ENCODE measurements around the gene LBX2.
"Not testable (repeated sequence)": the region's sequence is repeated elsewhere in the genome, so short reads cannot be mapped to it uniquely, and the experiment has no call there.

The LBX2 gene

DNA sequence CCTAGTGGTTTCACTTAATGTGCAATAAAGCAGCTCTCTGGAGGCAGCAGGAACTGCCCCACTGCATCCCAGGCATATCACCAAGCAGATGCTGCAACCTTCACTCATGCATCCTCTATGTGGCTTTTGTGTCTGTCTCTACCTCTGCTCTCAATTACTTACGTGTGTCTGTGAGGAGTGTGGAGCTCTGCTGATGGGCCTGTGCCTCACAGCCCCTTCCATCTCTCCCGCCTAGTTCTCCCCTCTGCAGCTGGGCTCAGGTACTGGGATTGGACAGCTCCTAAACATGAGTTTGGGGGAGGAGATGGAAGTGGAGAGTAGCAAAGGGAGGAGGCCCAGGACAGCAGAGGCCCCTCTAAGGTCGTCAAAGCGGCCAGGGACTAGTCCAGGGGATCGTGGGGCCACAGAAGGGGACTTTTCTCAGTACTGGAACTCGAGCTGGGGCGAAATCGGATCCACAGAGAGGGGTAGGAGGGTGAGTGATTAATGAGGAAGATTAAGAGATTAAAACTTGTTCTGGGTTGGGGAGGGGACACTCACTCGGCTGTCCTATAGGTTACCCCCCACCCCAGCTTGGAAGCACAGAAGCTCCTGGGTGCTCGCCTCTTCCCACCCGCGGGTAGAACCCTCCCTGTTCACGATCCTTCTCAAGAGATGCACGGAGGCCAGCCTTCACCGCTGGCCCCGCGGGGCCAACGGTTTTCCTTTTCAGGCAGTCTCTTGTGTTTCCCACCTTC is 2.1 kb upstream of the LBX2 start:
- Mint-ChIP-seq H3K27ac (no peak overlapping the region), H3K27me3 (peaks cover 79% of the 10 kb centered on the region), H3K4me3 (peak overlapping the region; percentile 80 to 87), H3K4me1 (peaks cover 73% of the 10 kb centered on the region), H3K9me3 (no peaks in the 10 kb centered on the region)
- no peak for DNase-seq
- no peak for ATAC-seq

- Mint-ChIP-seq H3K27ac (no peak overlapping the region), H3K4me3 (no peak overlapping the region), H3K9me3 (no peaks in the 10 kb centered on the region), H3K27me3 (peaks cover 79% of the 10 kb centered on the region), H3K4me1 (peaks cover 65% of the 10 kb centered on the region)
- no peak for DNase-seq
- no peak for ATAC-seq
These were observed 1.2 kb upstream of the LBX2 start for GRCh38 chr2:74500578-74500946.

DNA sequence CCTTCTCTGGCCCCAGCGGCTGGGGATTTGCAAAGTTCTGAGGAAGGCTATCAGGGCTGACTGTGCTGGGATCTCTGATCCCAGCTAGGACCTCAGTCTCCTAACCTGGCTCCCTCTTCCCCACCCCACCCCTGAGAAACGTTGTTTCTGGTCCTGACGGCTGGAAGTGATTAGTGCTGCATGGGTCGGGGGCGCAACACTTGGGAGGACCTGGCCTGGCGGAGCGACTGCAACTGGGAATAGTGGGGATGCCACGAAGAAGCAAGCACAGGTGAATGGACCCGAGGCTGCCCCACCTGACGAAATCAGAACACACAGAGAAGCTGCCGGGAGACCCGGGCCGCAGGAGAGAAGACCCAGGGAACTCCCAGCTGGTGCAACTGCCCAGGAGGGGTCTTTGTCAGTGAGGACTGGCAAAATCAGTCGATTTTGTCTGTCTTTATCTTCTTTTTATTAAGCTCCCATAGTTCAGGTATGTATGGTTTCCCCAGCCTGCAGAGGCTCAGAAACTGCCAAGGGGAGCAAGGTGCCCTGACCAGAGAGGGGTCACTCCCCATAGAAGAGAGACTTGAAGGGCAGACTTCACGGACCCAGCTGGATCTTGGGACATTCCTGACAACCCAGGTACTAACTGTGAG is 656 bp upstream of the LBX2 start:
- Mint-ChIP-seq H3K9me3 (no peaks in the 10 kb centered on the region), H3K27me3 (peaks cover 77% of the 10 kb centered on the region), H3K27ac (no peak overlapping the region), H3K4me1 (peaks cover 60% of the 10 kb centered on the region), H3K4me3 (peak overlapping the region; percentile 20 to 51)
- ATAC-seq (no peak), DNase-seq (no peak)

- DNase-seq (peak in 1 of 2 donors; percentile 40), ATAC-seq (peak; percentile 56)
- H3K27ac Mint-ChIP-seq = peak overlapping the region; percentile 59 to 66
- peaks cover 49% of the 10 kb centered on the region for H3K4me1 Mint-ChIP-seq
- peak overlapping the region; percentile 88 to 89 for H3K4me3 Mint-ChIP-seq
- H3K27me3 Mint-ChIP-seq = peaks cover 64% of the 10 kb centered on the region
- H3K9me3 Mint-ChIP-seq = no peaks in the 10 kb centered on the region
These were observed 720 bp downstream of the LBX2 start for GRCh38 chr2:74498500-74499266.

GRCh38 chr2:74497777-74498499 is 1.5 kb downstream of the LBX2 start:
- peak; percentile 44 for ATAC-seq
- H3K27me3 Mint-ChIP-seq = peaks cover 56% of the 10 kb centered on the region
- DNase-seq = peak in 1 of 2 donors; percentile 35

DNA sequence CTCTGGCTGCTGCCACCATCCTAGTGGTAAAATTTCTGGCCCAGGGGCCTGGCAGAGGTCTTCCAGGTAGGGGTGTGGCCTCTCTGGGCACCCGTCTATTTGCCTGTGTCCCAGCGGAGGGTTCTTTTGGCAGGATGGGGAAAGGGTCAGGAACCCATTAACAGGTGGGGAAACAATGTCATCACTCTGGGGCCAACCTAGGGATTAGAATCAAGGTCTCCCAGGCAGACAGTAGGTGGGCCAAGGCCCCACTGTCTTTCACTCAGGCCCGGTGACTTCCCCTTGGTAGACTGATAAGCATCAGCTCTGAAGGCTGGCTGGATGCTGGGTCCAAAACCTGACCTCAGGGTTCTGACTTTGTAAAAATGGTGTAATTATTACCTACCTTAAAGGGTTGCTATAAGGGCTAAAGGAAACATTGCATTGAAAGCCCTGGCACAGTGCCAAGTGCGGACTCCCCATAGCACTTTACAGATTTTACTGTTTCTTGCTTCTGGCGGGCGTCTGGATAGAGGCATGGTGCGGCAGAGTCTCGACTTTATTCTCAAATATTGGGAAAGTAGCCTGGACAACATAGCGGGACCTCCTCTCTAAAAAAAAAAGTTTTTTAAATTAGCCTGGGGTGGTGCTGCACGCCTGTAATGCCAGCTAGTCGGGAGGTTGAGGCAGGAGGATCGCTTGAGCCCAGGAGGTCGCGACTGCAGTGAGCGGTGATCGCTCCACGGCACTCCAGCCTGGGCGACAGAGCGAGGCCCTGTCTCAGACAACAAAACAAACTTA is 2.2 kb downstream of the LBX2 start:
- no peak overlapping the region for H3K27ac Mint-ChIP-seq
- ATAC-seq = no peak
- H3K27me3 Mint-ChIP-seq = peaks cover 49% of the 10 kb centered on the region
- peak overlapping the region; percentile 88 to 89 for H3K4me3 Mint-ChIP-seq
- no peaks in the 10 kb centered on the region for H3K9me3 Mint-ChIP-seq
- peaks cover 34% of the 10 kb centered on the region for H3K4me1 Mint-ChIP-seq
- DNase-seq = no peak

More at GRCh38 chr2:74497777-74498499, 1.5 kb downstream of the LBX2 start:
- no peaks in the 10 kb centered on the region for H3K9me3 Mint-ChIP-seq
- H3K4me1 Mint-ChIP-seq = peaks cover 41% of the 10 kb centered on the region
- peak overlapping the region; percentile 56 to 59 for H3K27ac Mint-ChIP-seq
- H3K4me3 Mint-ChIP-seq = peak overlapping the region; percentile 88 to 89

DNA sequence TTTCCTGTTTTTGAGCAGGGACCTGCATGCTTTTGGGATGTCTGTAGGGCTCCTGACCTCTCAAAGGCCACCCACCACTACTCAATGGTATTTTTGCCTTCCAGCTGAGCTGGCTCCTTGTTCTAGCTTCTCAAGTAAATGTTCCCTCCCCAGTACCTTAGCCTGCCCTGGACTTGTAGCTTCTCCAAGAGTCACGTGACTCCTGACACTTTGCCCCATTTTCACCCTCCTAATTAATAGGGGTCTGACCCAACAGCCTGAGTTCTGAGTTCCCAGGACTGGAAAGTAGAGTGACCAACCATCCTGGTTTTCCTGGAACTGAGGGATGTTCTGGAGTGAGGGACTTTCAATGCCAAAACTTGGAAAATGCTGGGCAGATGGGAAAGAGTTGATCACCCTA is 4.0 kb downstream of the LBX2 start:
- DNase-seq (no peak), ATAC-seq (no peak)
- Mint-ChIP-seq H3K9me3 (no peaks in the 10 kb centered on the region), H3K27me3 (peaks cover 31% of the 10 kb centered on the region), H3K4me1 (peaks cover 29% of the 10 kb centered on the region), H3K4me3 (no peak overlapping the region), H3K27ac (no peak overlapping the region)

DNA sequence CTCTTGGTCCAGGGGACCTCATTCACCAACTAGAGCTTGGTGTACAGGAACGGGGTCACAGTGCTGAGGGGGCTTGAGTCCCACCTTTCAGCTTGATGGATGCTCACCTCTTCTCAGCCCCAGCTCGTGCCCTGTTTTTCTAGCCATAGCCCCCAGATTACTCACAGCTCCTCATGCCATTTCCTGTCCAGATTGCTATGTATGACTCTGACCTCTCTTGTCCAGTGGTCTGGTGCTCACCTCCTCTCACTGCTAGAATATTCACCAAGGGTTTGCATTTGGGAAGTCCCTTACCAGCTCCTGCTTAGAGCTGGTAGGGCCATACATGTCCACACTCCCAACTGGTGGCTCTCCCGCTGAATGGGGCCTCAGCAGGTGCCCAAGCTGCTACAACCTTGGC is 5.9 kb downstream of the LBX2 start:
- H3K4me3 Mint-ChIP-seq = no peak overlapping the region
- H3K27ac Mint-ChIP-seq = no peak overlapping the region
- H3K27me3 Mint-ChIP-seq = peaks cover 12% of the 10 kb centered on the region
- no peak for DNase-seq
- H3K9me3 Mint-ChIP-seq = no peaks in the 10 kb centered on the region
- peaks cover 13% of the 10 kb centered on the region for H3K4me1 Mint-ChIP-seq
- no peak for ATAC-seq

GRCh38 chr2:74491648-74492544 is 7.5 kb downstream of the LBX2 start:
- no peak for ATAC-seq
- Mint-ChIP-seq H3K4me1 (peaks cover 2% of the 10 kb centered on the region), H3K27ac (no peak overlapping the region)

DNA sequence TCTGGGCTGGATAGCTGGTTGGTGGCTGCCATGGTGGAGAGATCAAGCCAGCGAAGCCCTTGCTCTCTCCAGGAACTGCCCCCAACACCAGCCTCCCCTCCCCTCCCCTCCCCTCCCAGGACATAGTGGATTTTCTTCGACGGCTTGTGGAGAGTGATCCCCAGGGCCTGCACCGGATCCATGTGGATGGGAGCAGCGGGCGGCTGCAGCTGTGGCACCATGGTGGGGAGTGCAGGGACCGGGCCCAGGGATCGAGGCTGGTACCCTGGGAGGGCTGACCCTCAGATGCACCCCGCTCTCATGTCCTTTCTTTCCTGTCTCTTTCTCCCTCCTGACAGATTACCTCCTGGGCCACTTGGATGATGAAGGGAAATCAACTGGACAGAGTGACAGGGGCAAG is 9.5 kb downstream of the LBX2 start:
- peak; percentile 26 for ATAC-seq
- no peak overlapping the region for H3K4me3 Mint-ChIP-seq
- no peak for DNase-seq
- H3K4me1 Mint-ChIP-seq = peaks cover 6% of the 10 kb centered on the region
- no peaks in the 10 kb centered on the region for H3K27me3 Mint-ChIP-seq
- no peaks in the 10 kb centered on the region for H3K9me3 Mint-ChIP-seq
- H3K27ac Mint-ChIP-seq = no peak overlapping the region

More at GRCh38 chr2:74491648-74492544, 7.5 kb downstream of the LBX2 start:
- no peaks in the 10 kb centered on the region for H3K27me3 Mint-ChIP-seq
- H3K4me3 Mint-ChIP-seq = no peak overlapping the region
- H3K9me3 Mint-ChIP-seq = no peaks in the 10 kb centered on the region
- DNase-seq = no peak

GRCh38 chr2:74488643-74489481 is 10.5 kb downstream of the LBX2 start:
- peaks cover 11% of the 10 kb centered on the region for H3K4me1 Mint-ChIP-seq
- no peaks in the 10 kb centered on the region for H3K9me3 Mint-ChIP-seq
- ATAC-seq (no peak), DNase-seq (no peak)
- H3K4me3 Mint-ChIP-seq = no peak overlapping the region
- H3K27me3 Mint-ChIP-seq = no peaks in the 10 kb centered on the region
- H3K27ac Mint-ChIP-seq = peak overlapping the region in 1 of 2 donors; percentile 1

- Mint-ChIP-seq H3K4me3 (no peak overlapping the region), H3K4me1 (peaks cover 30% of the 10 kb centered on the region), H3K9me3 (no peaks in the 10 kb centered on the region), H3K27ac (peak overlapping the region in 1 of 2 donors; percentile 43), H3K27me3 (no peaks in the 10 kb centered on the region)
- no peak for DNase-seq
- ATAC-seq = no peak
These were observed 13.3 kb downstream of the LBX2 start for GRCh38 chr2:74486141-74486540.

- Mint-ChIP-seq H3K4me1 (peaks cover 48% of the 10 kb centered on the region), H3K4me3 (peak overlapping the region; percentile 94 to 98), H3K27ac (peak overlapping the region; percentile 99)
- ATAC-seq, H3K27me3 Mint-ChIP-seq, DNase-seq, H3K9me3 Mint-ChIP-seq: not testable (repeated sequence)
These were observed 15.7 kb downstream of the LBX2 start for GRCh38 chr2:74483675-74484164.
